T1000 (cell line): Measurements from ENCODE around the gene MGA.

ENCODE experiments used
- DNase-seq: peaks from one replicate; lab custom pipeline; 2025; ENCODE audit warnings: mixed read lengths; lab: John Stamatoyannopoulos, UW

The MGA gene

GRCh38 chr15:41783296-41783695 lies 123.1 kb downstream of the MGA start:
- DNase-seq: no peak

GRCh38 chr15:41788262-41788661 lies 128.1 kb downstream of the MGA start:
- no peak for DNase-seq

GRCh38 chr15:41789236-41789635 lies 129.0 kb downstream of the MGA start:
- no peak for DNase-seq

- DNase-seq: no peak
These were observed 129.5 kb downstream of the MGA start for GRCh38 chr15:41789662-41790061.

GRCh38 chr15:41790169-41790568 lies 130.0 kb downstream of the MGA start:
- no peak for DNase-seq

GRCh38 chr15:41790756-41791546 lies 130.7 kb downstream of the MGA start:
- no peak for DNase-seq

- DNase-seq: no peak
These were observed 131.3 kb downstream of the MGA start for GRCh38 chr15:41791547-41791937.

GRCh38 chr15:41792000-41792637 lies 131.9 kb downstream of the MGA start:
- no peak for DNase-seq

- DNase-seq: no peak
These were observed 133.9 kb downstream of the MGA start for GRCh38 chr15:41794081-41794480.

- no peak for DNase-seq
These were observed 136.0 kb downstream of the MGA start for GRCh38 chr15:41795996-41796856.

GRCh38 chr15:41797201-41797944 lies 137.2 kb downstream of the MGA start:
- DNase-seq: no peak

GRCh38 chr15:41798607-41799487 lies 138.6 kb downstream of the MGA start:
- DNase-seq: no peak

GRCh38 chr15:41799488-41799805 lies 139.2 kb downstream of the MGA start:
- DNase-seq: no peak

- no peak for DNase-seq
These were observed 141.0 kb downstream of the MGA start for GRCh38 chr15:41801185-41801584.

GRCh38 chr15:41801850-41802455 lies 141.7 kb downstream of the MGA start:
- DNase-seq: no peak

- DNase-seq: no peak
These were observed 144.2 kb downstream of the MGA start for GRCh38 chr15:41804361-41804760.

- DNase-seq: no peak
These were observed 144.9 kb downstream of the MGA start for GRCh38 chr15:41804916-41805666.

GRCh38 chr15:41805711-41806110 lies 145.5 kb downstream of the MGA start:
- DNase-seq: no peak

- no peak for DNase-seq
These were observed 146.3 kb downstream of the MGA start for GRCh38 chr15:41806291-41807181.
